GM12891 (cell line): ENCODE data around the gene OSBP2.

Source experiments
- PAX5 ChIP-seq: IDR thresholded peaks from 2 replicates; pipeline ENCODE4 v1.6.1; 2011; ENCODE audit warnings: low read length, moderate library complexity, mild to moderate bottlenecking; ENCODE audit not compliant: insufficient read depth, severe bottlenecking
- POLR2A ChIP-seq: IDR thresholded peaks from 2 replicates; pipeline ENCODE4 v1.6.1; 2011; ENCODE audit warnings: low read depth, low read length, control low read depth
- TAF1 ChIP-seq: IDR thresholded peaks from 2 replicates; pipeline ENCODE4 v1.6.1; 2011; ENCODE audit warnings: low read depth, low read length, control low read depth

- TF ChIP-seq POLR2A (no peak), PAX5 (no peak), TAF1 (no peak)
These were observed 47.9 kb downstream of the OSBP2 start for GRCh38 chr22:30742291-30743256.
